HG03280 (cell line): ENCODE data around the gene ATP5MC2.
"Not testable (repeated sequence)": the region's sequence is repeated elsewhere in the genome, so short reads cannot be mapped to it uniquely, and the experiment has no call there.

Source experiments
- ATAC-seq: cut with Tn5 transposase; IDR thresholded peaks from one replicate; pipeline ENCODE4 v1.9.1; 2021; ENCODE audit warnings: mild to moderate bottlenecking, moderate library complexity; ENCODE audit not compliant: unreplicated experiment

ATP5MC2 gene

GRCh38 chr12:53695152-53696145, 19.6 kb upstream of the ATP5MC2 start:
- no peak for ATAC-seq

GRCh38 chr12:53694756-53695151, 18.9 kb upstream of the ATP5MC2 start:
- no peak for ATAC-seq

- ATAC-seq, result no peak
These were observed 12.3 kb upstream of the ATP5MC2 start for GRCh38 chr12:53688134-53688533.

GRCh38 chr12:53686436-53686835, 10.6 kb upstream of the ATP5MC2 start:
- ATAC-seq, result no peak

GRCh38 chr12:53684654-53685220, 8.9 kb upstream of the ATP5MC2 start:
- ATAC-seq, result no peak

- ATAC-seq, result no peak
These were observed 8.1 kb upstream of the ATP5MC2 start for GRCh38 chr12:53683983-53684382.

GRCh38 chr12:53683494-53683893, 7.6 kb upstream of the ATP5MC2 start:
- no peak for ATAC-seq

GRCh38 chr12:53680061-53680460, 4.2 kb upstream of the ATP5MC2 start:
- ATAC-seq, result not testable (repeated sequence)

GRCh38 chr12:53677800-53678148, 1.9 kb upstream of the ATP5MC2 start:
- ATAC-seq, result no peak

GRCh38 chr12:53677016-53677799, 1.3 kb upstream of the ATP5MC2 start:
- ATAC-seq, result no peak

- no peak for ATAC-seq
These were observed 753 bp upstream of the ATP5MC2 start for GRCh38 chr12:53676656-53677015.

- no peak for ATAC-seq
These were observed 744 bp downstream of the ATP5MC2 start for GRCh38 chr12:53674977-53675700.

- no peak for ATAC-seq
These were observed 4.9 kb downstream of the ATP5MC2 start for GRCh38 chr12:53670971-53671370.

- no peak for ATAC-seq
These were observed 5.6 kb downstream of the ATP5MC2 start for GRCh38 chr12:53670308-53670707.

- no peak for ATAC-seq
These were observed 8.8 kb downstream of the ATP5MC2 start for GRCh38 chr12:53667080-53667479.

GRCh38 chr12:53664936-53665335, 10.9 kb downstream of the ATP5MC2 start:
- ATAC-seq, result no peak

- no peak for ATAC-seq
These were observed 11.7 kb downstream of the ATP5MC2 start for GRCh38 chr12:53664191-53664590.

- no peak for ATAC-seq
These were observed 15.8 kb downstream of the ATP5MC2 start for GRCh38 chr12:53660041-53660440.

GRCh38 chr12:53659571-53659981, 16.3 kb downstream of the ATP5MC2 start:
- ATAC-seq, result no peak

GRCh38 chr12:53659011-53659551, 16.8 kb downstream of the ATP5MC2 start:
- ATAC-seq, result no peak

GRCh38 chr12:53657041-53657440, 18.8 kb downstream of the ATP5MC2 start:
- ATAC-seq, result no peak
